Measurements from ENCODE around the gene CIB4. TPM values are rescaled to one million over a fixed set of nuclear protein-coding genes. Genes with fewer than 3 reads are reported as not detected.

The CIB4 gene
- total RNA-seq, 1 experiment from 2014 or later: not detected

GRCh38 chr2:26671691-26672090 lies 30.5 kb upstream of the CIB4 start:
- no peaks in the 10 kb centered on the region for H3K27me3 Mint-ChIP-seq (ENCODE audit: insufficient read depth, unreplicated experiment)

GRCh38 chr2:26670931-26671460 lies 29.8 kb upstream of the CIB4 start:
- no peaks in the 10 kb centered on the region for H3K4me1 Mint-ChIP-seq (ENCODE audit: low read depth, unreplicated experiment)
- H3K9me3 ChIP-seq: no peaks in the 10 kb centered on the region
- ChIA-PET CTCF (no interaction called here), POLR2A (no interaction called here)
- no peak overlapping the region for H3K4me3 Mint-ChIP-seq (ENCODE audit: unreplicated experiment)
- no peaks in the 10 kb centered on the region for H3K36me3 ChIP-seq (ENCODE audit: control insufficient read depth, insufficient read depth, low read length)
- BruUV-seq (replicated peaks): no TSS peak
- no peaks in the 10 kb centered on the region for H3K27me3 ChIP-seq (replicated peaks; ENCODE audit: control insufficient read depth, insufficient read depth, low read length)
- H3K27me3 Mint-ChIP-seq (ENCODE audit: insufficient read depth, unreplicated experiment): no peaks in the 10 kb centered on the region
- peaks cover 1% of the 10 kb centered on the region for H3K9me3 Mint-ChIP-seq (ENCODE audit: unreplicated experiment)
- H3K4me3 ChIP-seq (ENCODE audit: low read depth, low read length): no peak overlapping the region
- H3K27ac Mint-ChIP-seq (ENCODE audit: unreplicated experiment): no peak overlapping the region
- no peak for TF ChIP-seq CTCF (IDR thresholded peaks at IDR 0.05; ENCODE audit: insufficient read depth in 1 of 2, low read depth in 1 of 2, low read length in 1 of 2, severe bottlenecking in 1 of 2, unreplicated experiment in 1 of 2)
- H3K4me1 ChIP-seq: no peaks in the 10 kb centered on the region
- intact Hi-C loops (cut with micrococcal nuclease; ENCODE audit: unreplicated experiment): no loop called here
- DNase-seq: no peak
- H3K36me3 Mint-ChIP-seq (ENCODE audit: insufficient read depth, unreplicated experiment): no peaks in the 10 kb centered on the region

More at GRCh38 chr2:26671691-26672090, 30.5 kb upstream of the CIB4 start:
- no peak for DNase-seq
- Histone ChIP-seq H3K4me1 (no peaks in the 10 kb centered on the region), H3K36me3 (ENCODE audit: control insufficient read depth, insufficient read depth, low read length) (no peaks in the 10 kb centered on the region), H3K4me3 (ENCODE audit: low read depth, low read length) (no peak overlapping the region), H3K9me3 (no peaks in the 10 kb centered on the region), H3K27me3 (replicated peaks; ENCODE audit: control insufficient read depth, insufficient read depth, low read length) (no peaks in the 10 kb centered on the region)
- intact Hi-C loops (cut with micrococcal nuclease; ENCODE audit: unreplicated experiment): no loop called here
- no peaks in the 10 kb centered on the region for H3K36me3 Mint-ChIP-seq (ENCODE audit: insufficient read depth, unreplicated experiment)
- CTCF ChIA-PET: no interaction called here
- H3K27ac Mint-ChIP-seq (ENCODE audit: unreplicated experiment): no peak overlapping the region
- no peak overlapping the region for H3K4me3 Mint-ChIP-seq (ENCODE audit: unreplicated experiment)
- BruUV-seq (replicated peaks): no TSS peak
- no peaks in the 10 kb centered on the region for H3K4me1 Mint-ChIP-seq (ENCODE audit: low read depth, unreplicated experiment)
- no peak for TF ChIP-seq CTCF (IDR thresholded peaks at IDR 0.05; ENCODE audit: insufficient read depth in 1 of 2, low read depth in 1 of 2, low read length in 1 of 2, severe bottlenecking in 1 of 2, unreplicated experiment in 1 of 2)
- POLR2A ChIA-PET: no interaction called here
- no peaks in the 10 kb centered on the region for H3K9me3 Mint-ChIP-seq (ENCODE audit: unreplicated experiment)

GRCh38 chr2:26670171-26670570 lies 29.0 kb upstream of the CIB4 start:
- BruUV-seq (replicated peaks): no TSS peak
- Histone ChIP-seq H3K4me3 (ENCODE audit: low read depth, low read length) (no peak overlapping the region), H3K9me3 (no peaks in the 10 kb centered on the region), H3K4me1 (no peaks in the 10 kb centered on the region), H3K27me3 (replicated peaks; ENCODE audit: control insufficient read depth, insufficient read depth, low read length) (no peaks in the 10 kb centered on the region), H3K36me3 (ENCODE audit: control insufficient read depth, insufficient read depth, low read length) (no peaks in the 10 kb centered on the region)
- H3K27me3 Mint-ChIP-seq (ENCODE audit: insufficient read depth, unreplicated experiment): no peaks in the 10 kb centered on the region
- H3K27ac Mint-ChIP-seq (ENCODE audit: unreplicated experiment): no peak overlapping the region
- intact Hi-C loops (cut with micrococcal nuclease; ENCODE audit: unreplicated experiment): no loop called here
- no peaks in the 10 kb centered on the region for H3K36me3 Mint-ChIP-seq (ENCODE audit: insufficient read depth, unreplicated experiment)
- no peak for TF ChIP-seq CTCF (IDR thresholded peaks at IDR 0.05; ENCODE audit: insufficient read depth in 1 of 2, low read depth in 1 of 2, low read length in 1 of 2, severe bottlenecking in 1 of 2, unreplicated experiment in 1 of 2)
- ChIA-PET POLR2A (no interaction called here), CTCF (no interaction called here)
- no peak overlapping the region for H3K4me3 Mint-ChIP-seq (ENCODE audit: unreplicated experiment)
- no peaks in the 10 kb centered on the region for H3K4me1 Mint-ChIP-seq (ENCODE audit: low read depth, unreplicated experiment)
- peaks cover 9% of the 10 kb centered on the region for H3K9me3 Mint-ChIP-seq (ENCODE audit: unreplicated experiment)
- DNase-seq: no peak

Data from Caco-2 (cell line).